HG02571 (cell line): Measurements from ENCODE around the gene DLL1.

Experiments used
- ATAC-seq: cut with Tn5 transposase; IDR thresholded peaks from one replicate; pipeline ENCODE4 v1.9.1; 2021; ENCODE audit warnings: mild to moderate bottlenecking, moderate library complexity; ENCODE audit not compliant: unreplicated experiment

Gene DLL1

DNA sequence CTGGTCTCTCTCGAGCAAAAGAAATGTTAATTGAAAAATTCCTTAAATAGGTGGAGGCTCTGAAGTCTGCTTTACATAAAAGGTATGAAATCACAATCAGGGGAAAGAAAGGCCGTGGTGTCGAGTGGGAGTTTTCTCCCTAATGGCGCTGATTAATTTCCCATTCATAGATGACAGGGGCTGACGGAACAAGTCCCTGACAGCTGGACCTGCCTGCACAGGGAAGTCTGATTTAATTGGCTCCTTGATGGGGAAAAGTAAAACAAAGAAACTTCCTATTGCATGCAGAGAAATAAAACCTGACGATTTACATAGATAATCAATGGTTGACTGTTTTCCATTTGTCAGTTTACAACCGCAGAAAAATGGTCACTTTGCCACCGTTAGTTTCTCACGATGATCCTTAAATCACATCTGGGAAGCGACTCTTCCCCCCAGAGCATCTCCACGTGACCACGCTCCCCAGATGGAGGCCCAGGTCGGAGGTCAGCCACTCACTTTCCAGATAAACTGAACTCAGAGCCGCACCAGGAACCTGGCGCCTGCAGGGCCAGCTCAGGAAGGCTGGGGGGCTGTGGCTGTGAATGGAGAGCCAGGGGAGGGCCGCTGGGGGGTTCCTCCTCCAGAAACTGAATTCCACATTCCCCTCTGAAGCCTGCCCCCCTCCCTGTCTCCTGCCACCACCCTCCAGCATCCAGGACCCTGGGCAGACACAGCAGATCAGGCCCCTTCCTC, 55.3 kb downstream of the DLL1 start:
- no peak for ATAC-seq

DNA sequence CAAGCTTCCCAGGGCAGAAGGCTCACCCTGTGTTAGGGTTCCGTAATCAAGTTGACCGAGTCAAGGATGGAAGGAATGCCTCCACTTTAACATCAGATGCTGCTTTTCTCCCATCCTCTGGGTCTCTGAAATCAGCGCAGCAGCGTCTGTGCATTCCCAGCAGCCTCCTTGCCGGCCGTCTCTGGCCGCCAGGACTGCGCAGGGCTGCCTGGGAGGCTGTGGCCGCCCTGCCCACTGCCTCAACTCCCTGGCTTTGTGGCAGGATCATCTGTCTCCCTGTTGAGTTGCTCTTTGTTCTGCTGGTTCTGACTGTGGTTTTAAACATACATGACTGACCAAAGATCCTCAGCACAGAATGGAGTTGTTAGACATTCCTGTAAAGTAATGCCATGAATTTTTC, 56.5 kb downstream of the DLL1 start:
- no peak for ATAC-seq

DNA sequence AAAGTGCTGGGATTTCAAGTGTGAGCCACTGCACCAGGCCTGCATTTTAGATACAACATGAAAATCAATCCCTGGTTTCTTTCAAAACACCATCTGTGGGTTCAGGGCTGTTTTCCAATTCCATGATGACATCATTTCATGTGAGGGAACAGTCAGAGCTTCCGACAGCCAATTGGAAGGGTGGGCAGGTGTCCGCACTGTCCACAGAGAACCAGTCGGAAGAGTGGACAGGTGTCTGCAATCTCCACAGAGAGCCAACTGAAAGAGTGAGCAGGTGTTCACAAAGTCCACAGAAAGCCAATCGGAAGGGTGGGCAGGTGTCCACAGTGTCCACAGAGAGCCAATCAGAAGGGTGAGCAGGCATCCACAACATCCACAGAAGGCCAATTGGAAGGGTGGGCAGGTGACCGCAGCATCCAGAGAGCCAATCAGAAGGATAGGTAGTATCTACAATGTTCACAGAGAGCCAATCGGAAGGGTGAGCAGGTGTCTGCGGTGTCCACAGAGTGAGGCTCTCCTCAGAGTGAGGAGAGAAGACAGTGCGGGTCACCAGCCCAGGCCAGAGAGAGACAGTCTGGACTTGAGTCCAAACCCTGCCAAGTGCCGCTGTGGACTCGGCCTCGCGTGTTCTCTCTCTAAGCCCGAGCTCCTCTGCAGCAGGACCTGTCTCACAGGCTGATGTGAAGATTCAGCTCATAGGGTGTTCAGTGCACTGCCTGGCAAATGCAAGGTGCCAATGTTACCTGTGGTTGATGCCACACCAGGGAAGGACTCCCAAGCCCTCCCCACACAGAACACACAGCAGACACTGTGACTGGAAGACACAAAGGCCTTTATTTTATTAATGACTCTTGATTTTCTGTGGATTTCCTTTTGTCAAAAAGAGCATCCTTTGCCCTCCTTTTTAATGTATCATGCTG, 57.3 kb downstream of the DLL1 start:
- ATAC-seq: no peak
